MM.1S (cell line): ENCODE measurements around the gene TP63.

Experiments used
- DNase-seq: peaks from one replicate; pipeline ENCODE4 v3.0.0-alpha.2; 2015
- H2AFZ ChIP-seq: fragments of 300-600 bp; sonication (generic); 2 replicates; pipeline ENCODE4 v1.6.0; 2016; ENCODE audit warnings: antibody characterized with exemption, low read length
- H3F3A ChIP-seq: fragments of 300-600 bp; sonication (generic); 2 replicates; pipeline ENCODE4 v1.6.1; 2016; ENCODE audit warnings: mild to moderate bottlenecking, antibody characterized with exemption, low read length, moderate library complexity, mixed read lengths; ENCODE audit not compliant: insufficient read depth
- H3K27ac ChIP-seq: fragments of 300-600 bp; sonication (generic); 2 replicates; pipeline ENCODE4 v1.5.1; 2016; ENCODE audit warnings: mild to moderate bottlenecking, low read length
- H3K27me3 ChIP-seq: fragments of 300-600 bp; sonication (generic); replicated peaks from 2 replicates; pipeline ENCODE4 v1.6.0; 2016; ENCODE audit warnings: low read length; ENCODE audit not compliant: insufficient read depth
- H3K36me3 ChIP-seq: fragments of 300-600 bp; sonication (generic); replicated peaks from 2 replicates; pipeline ENCODE4 v1.6.1; 2016; ENCODE audit warnings: mild to moderate bottlenecking, low read length, mixed read lengths; ENCODE audit not compliant: insufficient read depth
- H3K4me1 ChIP-seq: fragments of 300-600 bp; sonication (generic); 2 replicates; pipeline ENCODE4 v1.6.1; 2016; ENCODE audit warnings: low read length, mixed read lengths
- H3K4me2 ChIP-seq: fragments of 300-600 bp; sonication (generic); 2 replicates; pipeline ENCODE4 v1.6.0; 2016; ENCODE audit warnings: low read depth, low read length
- H3K4me3 ChIP-seq: fragments of 300-600 bp; sonication (generic); 2 replicates; pipeline ENCODE4 v1.5.1; 2016; ENCODE audit warnings: low read length, mixed read lengths
- H3K79me2 ChIP-seq: fragments of 300-600 bp; sonication (generic); 2 replicates; pipeline ENCODE4 v1.6.1; 2016; ENCODE audit warnings: mixed run types, low read length, mixed read lengths
- H3K9ac ChIP-seq: fragments of 300-600 bp; sonication (generic); 2 replicates; pipeline ENCODE4 v1.6.1; 2016; ENCODE audit warnings: low read length, mixed read lengths
- H3K9me2 ChIP-seq: fragments of 300-600 bp; sonication (generic); replicated peaks from 2 replicates; pipeline ENCODE4 v1.6.1; 2016; ENCODE audit warnings: mild to moderate bottlenecking, low read length, mixed read lengths; ENCODE audit not compliant: insufficient read depth
- H3K9me3 ChIP-seq: fragments of 300-600 bp; sonication (generic); replicated peaks from 2 replicates; pipeline ENCODE4 v1.6.1; 2016; ENCODE audit warnings: mild to moderate bottlenecking, low read length, mixed read lengths; ENCODE audit not compliant: insufficient read depth
- H4K20me1 ChIP-seq: fragments of 300-600 bp; sonication (generic); 2 replicates; pipeline ENCODE4 v1.6.1; 2016; ENCODE audit warnings: mild to moderate bottlenecking, low read length, moderate library complexity, mixed read lengths; ENCODE audit not compliant: insufficient read depth
- CTCF ChIP-seq: fragments of 300-600 bp; sonication (generic); IDR thresholded peaks from 2 replicates; pipeline ENCODE4 v1.5.1; 2016; ENCODE audit warnings: antibody characterized with exemption, low read length, mixed read lengths
- EZH2 ChIP-seq: fragments of 300-600 bp; sonication (generic); optimal IDR thresholded peaks from 2 replicates; pipeline ENCODE3; 2017; ENCODE audit warnings: low read depth, mild to moderate bottlenecking, antibody characterized with exemption, low read length, mixed read lengths
- EZH2phosphoT487 ChIP-seq: fragments of 300-600 bp; sonication (generic); IDR thresholded peaks from 2 replicates; pipeline ENCODE4 v1.6.1; 2018; ENCODE audit warnings: antibody characterized with exemption, low read length

TP63 gene

GRCh38 chr3:189827108-189827507, 195.9 kb downstream of the TP63 start:
- Histone ChIP-seq H3K4me3 (no peak overlapping the region), H4K20me1 (no peaks in the 10 kb centered on the region), H3K4me2 (no peak overlapping the region), H3K27ac (no peak overlapping the region), H3K27me3 (no peaks in the 10 kb centered on the region), H3K9ac (no peak overlapping the region), H3K9me3 (no peaks in the 10 kb centered on the region), H3F3A (no peaks in the 10 kb centered on the region), H3K4me1 (no peaks in the 10 kb centered on the region), H3K79me2 (no peaks in the 10 kb centered on the region), H2AFZ (no peak overlapping the region), H3K9me2 (no peaks in the 10 kb centered on the region), H3K36me3 (no peaks in the 10 kb centered on the region)
- TF ChIP-seq EZH2: no peak
- TF ChIP-seq CTCF: no peak
- no peak for TF ChIP-seq EZH2phosphoT487
- DNase-seq: no peak

GRCh38 chr3:189830401-189830800, 199.2 kb downstream of the TP63 start:
- H3K27ac ChIP-seq: no peak overlapping the region
- H3K9ac ChIP-seq: no peak overlapping the region
- no peaks in the 10 kb centered on the region for H3K9me2 ChIP-seq
- H3K9me3 ChIP-seq: no peaks in the 10 kb centered on the region
- no peaks in the 10 kb centered on the region for H3K36me3 ChIP-seq
- no peaks in the 10 kb centered on the region for H3K27me3 ChIP-seq
- H4K20me1 ChIP-seq: no peaks in the 10 kb centered on the region
- H3F3A ChIP-seq: no peaks in the 10 kb centered on the region
- no peaks in the 10 kb centered on the region for H3K4me1 ChIP-seq
- H3K4me3 ChIP-seq: no peak overlapping the region
- no peak overlapping the region for H3K4me2 ChIP-seq
- no peaks in the 10 kb centered on the region for H3K79me2 ChIP-seq
- DNase-seq: no peak
- TF ChIP-seq EZH2 (no peak), EZH2phosphoT487 (no peak), CTCF (no peak)
- H2AFZ ChIP-seq: no peak overlapping the region

GRCh38 chr3:189833266-189833665, 202.1 kb downstream of the TP63 start:
- H3K36me3 ChIP-seq: no peaks in the 10 kb centered on the region

More at GRCh38 chr3:189833266-189833665, 202.1 kb downstream of the TP63 start:
- H3K79me2 ChIP-seq: no peaks in the 10 kb centered on the region
- H3K27me3 ChIP-seq: no peaks in the 10 kb centered on the region
- H3K4me2 ChIP-seq: no peak overlapping the region
- no peak overlapping the region for H3K27ac ChIP-seq
- no peaks in the 10 kb centered on the region for H3K4me1 ChIP-seq
- DNase-seq: no peak
- TF ChIP-seq CTCF: no peak
- no peak for TF ChIP-seq EZH2phosphoT487
- no peak for TF ChIP-seq EZH2
- no peaks in the 10 kb centered on the region for H4K20me1 ChIP-seq
- H3K9ac ChIP-seq: no peak overlapping the region
- H3K9me3 ChIP-seq: no peaks in the 10 kb centered on the region
- H3K4me3 ChIP-seq: no peak overlapping the region
- no peaks in the 10 kb centered on the region for H3K9me2 ChIP-seq
- no peaks in the 10 kb centered on the region for H3F3A ChIP-seq
- no peak overlapping the region for H2AFZ ChIP-seq
